Calu3 (cell line): ENCODE data around the gene SLC4A2. TPM values are rescaled to one million over a fixed set of nuclear protein-coding genes. Genes with fewer than 3 reads are reported as not detected.
A peak's percentile ranks its signal among the peaks of the same experiment; 100 is the strongest.

Source experiments
- BruUV-seq: library from RNA; stranded (reverse); fragments of 400-500 nt; replicated peaks from 2 replicates; lab custom pipeline; 2021; lab: Mats Ljungman, UMichigan
- CTCF ChIA-PET: fragments of 300-600 bp; sonication (Branson Sonifier 250); formaldehyde crosslinking; loops from one replicate; lab custom pipeline; 2022; ENCODE audit warnings: antibody characterized with exemption; lab: Charles Lee
- DNase-seq: peaks from one replicate; pipeline ENCODE4 v3.0.0; 2022
- H3K27ac Mint-ChIP-seq: one replicate; pipeline ENCODE4 v1.8.0; 2022; ENCODE audit warnings: mixed read lengths; ENCODE audit not compliant: unreplicated experiment
- H3K27me3 Mint-ChIP-seq: one replicate; pipeline ENCODE4 v1.8.0; 2022; ENCODE audit warnings: mixed read lengths; ENCODE audit not compliant: unreplicated experiment
- H3K36me3 Mint-ChIP-seq: one replicate; pipeline ENCODE4 v1.8.0; 2022; ENCODE audit warnings: mild to moderate bottlenecking, moderate library complexity, mixed read lengths; ENCODE audit not compliant: insufficient read depth, unreplicated experiment
- H3K4me1 Mint-ChIP-seq: one replicate; pipeline ENCODE4 v1.8.0; 2022; ENCODE audit warnings: mild to moderate bottlenecking, low read depth, mixed read lengths; ENCODE audit not compliant: unreplicated experiment
- H3K4me3 Mint-ChIP-seq: one replicate; pipeline ENCODE4 v1.8.0; 2022; ENCODE audit warnings: mild to moderate bottlenecking, low read depth, moderate library complexity, mixed read lengths; ENCODE audit not compliant: unreplicated experiment
- H3K9me3 Mint-ChIP-seq: one replicate; pipeline ENCODE4 v1.8.0; 2022; ENCODE audit warnings: low read depth, mixed read lengths; ENCODE audit not compliant: unreplicated experiment
- CTCF ChIP-seq: fragments of 200-600 bp; IDR thresholded peaks from one replicate; pipeline ENCODE4 v1.8.0; 2022; ENCODE audit warnings: antibody characterized with exemption; ENCODE audit not compliant: unreplicated experiment
- intact Hi-C: fragments of 100-400 bp; cut with micrococcal nuclease; formaldehyde crosslinking; loops from one replicate; pipeline ENCODE4 v1.10.0; 2022; ENCODE audit not compliant: unreplicated experiment
- total RNA-seq: library from RNA; stranded (reverse); gene quantifications from 2 replicates; pipeline ENCODE4 v1.2.3, GENCODE V29; 2022

Gene SLC4A2
- total RNA-seq, 1 experiment from 2014 or later, result 209 TPM

GRCh38 chr7:151076863-151077704 is 17.7 kb downstream of the SLC4A2 start:
- DNase-seq, result peak; percentile 60
- intact Hi-C loops, result no loop called here
- no peak for TF ChIP-seq CTCF
- Mint-ChIP-seq H3K36me3 (peaks cover 61% of the 10 kb centered on the region), H3K4me3 (no peak overlapping the region), H3K27ac (no peak overlapping the region), H3K4me1 (peaks cover 1% of the 10 kb centered on the region), H3K27me3 (no peaks in the 10 kb centered on the region), H3K9me3 (no peaks in the 10 kb centered on the region)
- CTCF ChIA-PET, result no interaction called here
- no TSS peak for BruUV-seq

- Mint-ChIP-seq H3K36me3 (peaks cover 61% of the 10 kb centered on the region), H3K27me3 (no peaks in the 10 kb centered on the region), H3K4me1 (peaks cover 8% of the 10 kb centered on the region), H3K4me3 (no peak overlapping the region), H3K9me3 (no peaks in the 10 kb centered on the region), H3K27ac (no peak overlapping the region)
- CTCF ChIA-PET, result no interaction called here
- intact Hi-C loops, result no loop called here
- DNase-seq, result no peak
- no peak for TF ChIP-seq CTCF
- BruUV-seq, result no TSS peak
Measured at GRCh38 chr7:151077705-151078232, 18.4 kb downstream of the SLC4A2 start.

- no peak overlapping the region for H3K27ac Mint-ChIP-seq
Measured at GRCh38 chr7:151078233-151079040, 19.0 kb downstream of the SLC4A2 start.

More at GRCh38 chr7:151078233-151079040, 19.0 kb downstream of the SLC4A2 start:
- H3K4me1 Mint-ChIP-seq, result peaks cover 12% of the 10 kb centered on the region
- no peaks in the 10 kb centered on the region for H3K27me3 Mint-ChIP-seq
- no peak for DNase-seq
- CTCF ChIA-PET, result no interaction called here
- intact Hi-C loops, result no loop called here
- BruUV-seq, result no TSS peak
- no peak for TF ChIP-seq CTCF
- H3K36me3 Mint-ChIP-seq, result peaks cover 68% of the 10 kb centered on the region
- H3K9me3 Mint-ChIP-seq, result no peaks in the 10 kb centered on the region
- peak overlapping the region; percentile 98 for H3K4me3 Mint-ChIP-seq
